KMS-11 (cell line): Measurements from ENCODE around the gene ALMS1.

ENCODE experiments used
- H2AFZ ChIP-seq: fragments of 200-600 bp; sonication (generic); 2 replicates; pipeline ENCODE4 v1.6.1; 2016; ENCODE audit warnings: antibody characterized with exemption, mixed run types, low read depth
- H3K27ac ChIP-seq: fragments of 200-600 bp; sonication (generic); 2 replicates; pipeline ENCODE4 v1.6.1; 2016; ENCODE audit warnings: mild to moderate bottlenecking, mixed run types
- H3K27me3 ChIP-seq: fragments of 200-600 bp; sonication (generic); 2 replicates; pipeline ENCODE4 v1.6.1; 2017; ENCODE audit warnings: mild to moderate bottlenecking, low read depth, mixed run types, moderate library complexity; ENCODE audit not compliant: insufficient read depth
- H3K36me3 ChIP-seq: fragments of 200-600 bp; sonication (generic); 2 replicates; pipeline ENCODE4 v1.6.1; 2017; ENCODE audit warnings: mild to moderate bottlenecking, mixed run types; ENCODE audit not compliant: insufficient read depth
- H3K4me1 ChIP-seq: fragments of 200-600 bp; sonication (generic); 2 replicates; pipeline ENCODE4 v1.6.1; 2016; ENCODE audit warnings: mild to moderate bottlenecking, low read depth, mixed run types; ENCODE audit not compliant: poor library complexity, severe bottlenecking
- H3K4me2 ChIP-seq: fragments of 200-600 bp; sonication (generic); 2 replicates; pipeline ENCODE4 v1.7.0; 2016; ENCODE audit warnings: mild to moderate bottlenecking, mixed run types
- H3K4me3 ChIP-seq: fragments of 200-600 bp; sonication (generic); IDR thresholded peaks from 2 replicates; pipeline ENCODE4 v1.6.1; 2017; ENCODE audit warnings: low read depth, low read length, mixed read lengths; ENCODE audit not compliant: insufficient read depth
- H3K79me2 ChIP-seq: fragments of 200-600 bp; sonication (generic); 2 replicates; pipeline ENCODE4 v1.6.1; 2016; ENCODE audit warnings: low read depth, mixed run types; ENCODE audit not compliant: insufficient read depth
- H3K9ac ChIP-seq: fragments of 200-600 bp; sonication (generic); 2 replicates; pipeline ENCODE4 v1.6.1; 2016; ENCODE audit warnings: mild to moderate bottlenecking, mixed run types
- H4K20me1 ChIP-seq: fragments of 200-600 bp; sonication (generic); 2 replicates; pipeline ENCODE4 v1.6.1; 2016; ENCODE audit warnings: mild to moderate bottlenecking, mixed run types; ENCODE audit not compliant: insufficient read depth
- CTCF ChIP-seq: fragments of 200-600 bp; sonication (generic); conservative IDR thresholded peaks from 2 replicates; pipeline ENCODE4 v1.6.1; 2017; ENCODE audit warnings: low read depth, mild to moderate bottlenecking, antibody characterized with exemption, low read length, moderate library complexity, mixed read lengths

Gene ALMS1, protein sequence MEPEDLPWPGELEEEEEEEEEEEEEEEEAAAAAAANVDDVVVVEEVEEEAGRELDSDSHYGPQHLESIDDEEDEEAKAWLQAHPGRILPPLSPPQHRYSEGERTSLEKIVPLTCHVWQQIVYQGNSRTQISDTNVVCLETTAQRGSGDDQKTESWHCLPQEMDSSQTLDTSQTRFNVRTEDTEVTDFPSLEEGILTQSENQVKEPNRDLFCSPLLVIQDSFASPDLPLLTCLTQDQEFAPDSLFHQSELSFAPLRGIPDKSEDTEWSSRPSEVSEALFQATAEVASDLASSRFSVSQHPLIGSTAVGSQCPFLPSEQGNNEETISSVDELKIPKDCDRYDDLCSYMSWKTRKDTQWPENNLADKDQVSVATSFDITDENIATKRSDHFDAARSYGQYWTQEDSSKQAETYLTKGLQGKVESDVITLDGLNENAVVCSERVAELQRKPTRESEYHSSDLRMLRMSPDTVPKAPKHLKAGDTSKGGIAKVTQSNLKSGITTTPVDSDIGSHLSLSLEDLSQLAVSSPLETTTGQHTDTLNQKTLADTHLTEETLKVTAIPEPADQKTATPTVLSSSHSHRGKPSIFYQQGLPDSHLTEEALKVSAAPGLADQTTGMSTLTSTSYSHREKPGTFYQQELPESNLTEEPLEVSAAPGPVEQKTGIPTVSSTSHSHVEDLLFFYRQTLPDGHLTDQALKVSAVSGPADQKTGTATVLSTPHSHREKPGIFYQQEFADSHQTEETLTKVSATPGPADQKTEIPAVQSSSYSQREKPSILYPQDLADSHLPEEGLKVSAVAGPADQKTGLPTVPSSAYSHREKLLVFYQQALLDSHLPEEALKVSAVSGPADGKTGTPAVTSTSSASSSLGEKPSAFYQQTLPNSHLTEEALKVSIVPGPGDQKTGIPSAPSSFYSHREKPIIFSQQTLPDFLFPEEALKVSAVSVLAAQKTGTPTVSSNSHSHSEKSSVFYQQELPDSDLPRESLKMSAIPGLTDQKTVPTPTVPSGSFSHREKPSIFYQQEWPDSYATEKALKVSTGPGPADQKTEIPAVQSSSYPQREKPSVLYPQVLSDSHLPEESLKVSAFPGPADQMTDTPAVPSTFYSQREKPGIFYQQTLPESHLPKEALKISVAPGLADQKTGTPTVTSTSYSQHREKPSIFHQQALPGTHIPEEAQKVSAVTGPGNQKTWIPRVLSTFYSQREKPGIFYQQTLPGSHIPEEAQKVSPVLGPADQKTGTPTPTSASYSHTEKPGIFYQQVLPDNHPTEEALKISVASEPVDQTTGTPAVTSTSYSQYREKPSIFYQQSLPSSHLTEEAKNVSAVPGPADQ (N-terminal part only)

DNA sequence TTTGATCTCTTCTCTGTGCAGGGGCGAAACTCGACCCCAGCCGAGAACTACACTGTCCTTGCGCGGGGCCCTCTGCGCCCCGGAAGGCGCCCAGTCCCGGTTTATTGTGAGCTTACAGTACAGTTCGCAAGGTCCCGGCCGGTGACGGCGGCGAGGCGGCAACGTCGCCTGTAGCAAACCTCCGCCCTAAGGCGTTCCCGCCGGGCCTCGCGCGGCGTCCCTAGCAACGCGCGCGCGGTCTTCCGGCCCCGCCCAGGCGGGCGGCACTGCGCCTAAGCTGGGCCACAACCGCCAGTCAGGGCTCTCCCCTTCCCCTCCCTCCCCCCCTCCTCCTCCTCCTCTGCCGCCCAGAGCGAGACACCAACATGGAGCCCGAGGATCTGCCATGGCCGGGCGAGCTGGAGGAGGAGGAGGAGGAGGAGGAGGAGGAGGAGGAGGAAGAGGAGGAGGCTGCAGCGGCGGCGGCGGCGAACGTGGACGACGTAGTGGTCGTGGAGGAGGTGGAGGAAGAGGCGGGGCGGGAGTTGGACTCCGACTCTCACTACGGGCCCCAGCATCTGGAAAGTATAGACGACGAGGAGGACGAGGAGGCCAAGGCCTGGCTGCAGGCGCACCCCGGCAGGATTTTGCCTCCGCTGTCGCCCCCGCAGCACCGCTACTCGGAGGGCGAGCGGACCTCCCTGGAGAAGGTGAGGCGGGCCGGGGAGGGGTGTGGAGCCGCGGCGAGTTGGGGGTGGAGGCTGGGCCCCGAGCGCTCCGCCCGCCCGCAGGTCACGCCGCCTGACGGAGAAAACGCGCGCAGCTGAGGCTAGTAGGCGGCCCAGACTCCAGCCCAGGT, at the start of gene ALMS1:
TSS of gene ALMS1 (plus strand) at position 333 of the 838 bp plus-strand sequence. CDS start at position 366, 33 bp downstream.
- Histone ChIP-seq H3K4me3 (peak within 1 kb of the TSS; percentile 91), H4K20me1 (no peaks in the 10 kb centered on the region), H3K36me3 (no peaks in the 10 kb centered on the region), H3K27me3 (no peaks in the 10 kb centered on the region), H3K27ac (peak within 1 kb of the TSS; percentile 72), H3K79me2 (peaks cover 36% of the 10 kb centered on the region; the same call in 1 of the 2 replicates), H3K4me2 (peak within 1 kb of the TSS; percentile 91), H3K4me1 (peaks cover 23% of the 10 kb centered on the region), H3K9ac (peak within 1 kb of the TSS; percentile 69), H2AFZ (peak within 1 kb of the TSS; percentile 96)
- no peak for TF ChIP-seq CTCF

GRCh38 chr2:73337828-73338227, 47.8 kb upstream of the ALMS1 start:
- Histone ChIP-seq H2AFZ (peak overlapping the region; percentile 3; the same call in 1 of the 2 replicates), H3K9ac (no peak overlapping the region), H4K20me1 (no peaks in the 10 kb centered on the region), H3K4me3 (no peak overlapping the region), H3K79me2 (no peaks in the 10 kb centered on the region), H3K4me2 (no peak overlapping the region), H3K36me3 (no peaks in the 10 kb centered on the region), H3K4me1 (no peaks in the 10 kb centered on the region), H3K27me3 (no peaks in the 10 kb centered on the region), H3K27ac (no peak overlapping the region)
- no peak for TF ChIP-seq CTCF

GRCh38 chr2:73339201-73339600, 46.4 kb upstream of the ALMS1 start:
- H4K20me1 ChIP-seq: no peaks in the 10 kb centered on the region

More at GRCh38 chr2:73339201-73339600, 46.4 kb upstream of the ALMS1 start:
- Histone ChIP-seq H3K27me3 (no peaks in the 10 kb centered on the region), H2AFZ (no peak overlapping the region), H3K4me1 (no peaks in the 10 kb centered on the region), H3K79me2 (no peaks in the 10 kb centered on the region), H3K27ac (no peak overlapping the region), H3K4me2 (no peak overlapping the region), H3K9ac (no peak overlapping the region), H3K4me3 (no peak overlapping the region), H3K36me3 (no peaks in the 10 kb centered on the region)
- no peak for TF ChIP-seq CTCF
